Esophagus squamous epithelium (tissue), 4 donors: ENCODE data around the gene RAET1G.

ENCODE experiments used
- CTCF ChIP-seq, 6 experiments: fragments of 450-650 bp in 4 of 6; fragments of 200-600 bp in 2 of 6; sonication (generic) in 2 of 6; IDR thresholded peaks; one replicate each; pipeline ENCODE4 v1.5.1; 2016 to 2019; ENCODE audit warnings: antibody characterized with exemption in 6 of 6, mild to moderate bottlenecking in 4 of 6, moderate library complexity in 4 of 6
- POLR2A ChIP-seq, 4 donors: fragments of 450-650 bp; IDR thresholded peaks; one replicate each; pipeline ENCODE4 v1.6.1; 2017; ENCODE audit warnings: antibody characterized with exemption in 4 of 4, mild to moderate bottlenecking in 4 of 4, moderate library complexity in 3 of 4

- TF ChIP-seq CTCF (IDR thresholded peaks at IDR 0.05) (no peak), POLR2A (IDR thresholded peaks at IDR 0.05) (peak in 1 of 4 donors; percentile 50)
These were observed 40.8 kb upstream of the RAET1G start, which contains the start of gene ULBP1 for GRCh38 chr6:149963462-149964307.
